T follicular helper cell (primary cell): ENCODE data around the gene TNP2.

Experiments used
- DNase-seq: peaks from one replicate; pipeline ENCODE4 v3.0.0-alpha.2; 2020; ENCODE audit warnings: low read depth

Gene TNP2

DNA sequence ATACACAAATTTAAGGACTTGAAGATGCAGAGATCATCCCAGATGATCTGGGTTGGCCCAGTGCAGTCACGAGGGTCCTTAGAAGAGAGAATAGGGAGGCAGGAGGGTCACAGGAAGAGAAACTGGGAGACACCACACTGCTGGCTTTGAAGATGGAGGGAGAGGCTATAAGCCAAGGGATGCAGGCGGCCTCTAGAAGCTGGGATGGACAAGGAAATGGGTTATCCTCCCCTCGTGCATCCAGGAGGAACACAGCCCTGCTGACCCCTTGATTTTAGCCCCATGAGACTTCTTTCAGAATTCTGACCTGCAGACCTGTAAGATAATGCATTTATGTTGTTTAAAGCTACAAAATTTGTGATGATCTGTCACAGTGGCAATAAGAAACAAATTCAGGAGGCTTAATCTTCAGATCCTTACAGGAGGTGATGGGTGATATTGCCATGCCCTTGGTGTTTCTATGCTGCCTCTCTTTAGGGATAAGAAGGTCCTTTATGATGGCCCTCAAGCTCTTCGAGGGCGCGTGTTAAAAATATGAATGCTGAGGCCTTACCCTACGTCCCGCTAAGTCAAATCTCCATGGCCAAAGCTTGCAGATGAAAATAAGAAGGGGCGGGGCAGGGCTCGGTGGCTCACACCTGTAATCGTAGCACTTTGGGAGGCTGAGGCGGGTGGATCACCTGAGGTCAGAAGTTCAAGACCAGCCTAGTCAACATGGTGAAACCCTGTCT lies 8.6 kb upstream of the TNP2 start:
- no peak for DNase-seq

DNA sequence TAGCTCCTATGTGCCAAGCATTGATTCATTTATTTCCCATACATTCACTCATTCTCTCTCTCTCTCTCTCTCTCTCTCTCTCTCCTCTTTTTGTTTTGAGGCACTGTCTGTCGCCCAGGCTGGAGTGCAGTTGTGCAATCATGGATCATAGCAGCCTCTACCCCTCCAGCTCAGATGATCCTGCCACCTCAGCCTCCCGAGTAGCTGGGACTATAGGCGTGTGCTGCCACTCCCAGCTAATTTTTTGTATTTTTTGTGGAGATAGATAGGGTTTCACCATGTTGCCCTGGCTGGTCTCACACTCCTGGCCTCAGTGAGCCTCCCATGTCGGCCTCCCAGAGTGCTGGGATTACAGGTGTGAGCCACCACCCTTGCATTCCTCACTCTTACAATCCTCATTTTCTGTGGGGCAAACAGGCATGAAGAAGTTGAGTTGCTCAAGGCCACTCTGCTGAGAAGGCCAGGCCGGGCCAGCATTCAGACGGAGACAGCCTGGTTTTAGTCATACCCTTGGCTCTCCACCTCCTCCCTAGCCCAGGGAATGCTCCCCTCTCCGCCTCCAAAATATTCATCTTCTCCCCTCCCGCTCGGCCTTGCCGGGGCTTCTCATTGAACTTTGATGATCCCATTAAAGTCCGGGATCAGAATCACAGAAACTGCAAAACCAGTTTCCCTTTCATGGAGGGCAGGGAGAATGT lies 7.9 kb upstream of the TNP2 start:
- no peak for DNase-seq

DNA sequence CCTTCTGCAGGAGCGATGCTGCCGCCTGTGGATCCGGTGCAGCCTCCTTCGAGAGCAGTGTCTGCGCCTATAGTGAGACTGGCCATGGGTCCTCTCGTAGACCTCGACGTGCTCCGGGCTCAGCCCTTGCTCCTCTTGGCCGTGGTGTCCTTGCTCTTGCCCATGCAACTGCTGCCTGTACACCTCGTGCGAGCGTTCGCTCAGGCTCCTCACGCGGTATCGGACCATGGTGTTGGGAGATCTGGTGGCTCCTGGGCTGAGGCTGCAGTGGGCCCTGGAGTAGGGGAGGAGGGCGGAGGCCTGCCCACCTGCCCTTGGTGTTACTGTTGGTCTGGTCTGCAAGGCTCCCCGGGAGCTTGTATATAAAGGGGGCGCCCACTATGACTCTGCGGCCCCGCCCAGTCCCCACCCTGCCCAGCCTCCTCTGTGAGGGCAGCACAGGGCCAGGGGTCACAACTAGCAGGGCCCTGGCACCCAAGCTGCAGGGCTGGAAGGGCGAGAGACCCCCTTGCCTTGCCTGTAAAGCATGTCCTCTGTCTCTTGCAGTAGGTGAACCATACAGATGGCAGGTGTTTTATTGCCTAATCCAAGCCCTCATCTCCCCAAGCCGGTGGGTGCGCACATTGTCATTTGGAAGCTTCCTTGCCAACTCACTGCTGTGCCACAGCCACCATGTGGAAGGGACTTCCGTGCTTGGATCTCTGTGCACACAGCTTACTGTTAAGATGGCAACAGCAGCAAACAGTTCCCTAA lies 7.2 kb upstream of the TNP2 start, which contains the start of gene PRM2:
PRM2 (minus strand) TSS at position 338 of the 753 bp plus-strand sequence; CDS start at position 228, 110 bp downstream.
- no peak for DNase-seq

DNA sequence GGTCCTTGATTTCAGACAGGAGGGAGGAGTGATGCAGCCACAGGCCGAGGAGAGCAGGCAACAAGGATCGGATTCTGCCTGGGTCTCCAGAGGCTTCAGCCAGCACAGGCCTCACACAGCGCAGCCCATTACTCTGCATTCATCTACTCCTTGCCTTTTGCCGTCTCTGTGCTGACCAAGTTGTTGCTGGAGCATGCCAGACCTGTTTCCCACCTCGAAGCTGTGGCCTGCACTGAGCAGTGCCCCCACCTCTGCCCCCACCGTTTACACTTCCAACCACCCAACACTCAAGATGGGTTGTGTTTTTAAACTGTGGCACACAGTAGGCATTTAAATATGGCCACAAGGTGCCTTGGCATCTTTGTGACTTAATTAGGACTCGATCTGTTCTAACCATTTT lies 5.8 kb upstream of the TNP2 start:
- DNase-seq: no peak

DNA sequence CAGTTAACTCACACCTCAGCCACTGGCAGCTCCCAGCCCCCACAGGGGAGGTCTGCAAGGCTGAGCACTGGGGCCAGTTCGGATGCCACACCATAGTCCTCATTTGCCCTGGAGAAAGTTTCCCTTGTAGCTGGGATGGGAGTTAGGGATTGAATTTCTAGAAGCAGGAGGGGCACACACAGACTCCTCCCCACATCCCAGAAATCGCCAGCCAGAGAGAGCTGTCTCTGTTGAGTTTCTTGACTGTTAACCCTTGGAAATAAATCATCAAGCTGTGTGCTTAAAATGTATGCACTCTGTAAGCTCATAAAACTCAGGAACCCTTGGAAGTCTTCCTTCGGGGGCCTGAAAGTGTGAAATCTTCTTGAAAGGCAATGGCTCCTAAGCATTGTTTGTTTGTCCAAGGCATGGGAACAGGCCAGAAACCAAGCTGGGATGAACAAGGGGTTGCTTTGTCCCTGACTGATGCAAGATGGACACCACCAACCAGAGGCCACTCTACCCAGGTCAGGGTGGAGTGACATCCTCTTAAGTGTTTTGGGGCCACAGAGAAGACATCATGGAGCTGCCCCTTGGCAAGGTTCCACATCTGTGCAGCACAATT lies 4.7 kb upstream of the TNP2 start:
- DNase-seq: no peak

DNA sequence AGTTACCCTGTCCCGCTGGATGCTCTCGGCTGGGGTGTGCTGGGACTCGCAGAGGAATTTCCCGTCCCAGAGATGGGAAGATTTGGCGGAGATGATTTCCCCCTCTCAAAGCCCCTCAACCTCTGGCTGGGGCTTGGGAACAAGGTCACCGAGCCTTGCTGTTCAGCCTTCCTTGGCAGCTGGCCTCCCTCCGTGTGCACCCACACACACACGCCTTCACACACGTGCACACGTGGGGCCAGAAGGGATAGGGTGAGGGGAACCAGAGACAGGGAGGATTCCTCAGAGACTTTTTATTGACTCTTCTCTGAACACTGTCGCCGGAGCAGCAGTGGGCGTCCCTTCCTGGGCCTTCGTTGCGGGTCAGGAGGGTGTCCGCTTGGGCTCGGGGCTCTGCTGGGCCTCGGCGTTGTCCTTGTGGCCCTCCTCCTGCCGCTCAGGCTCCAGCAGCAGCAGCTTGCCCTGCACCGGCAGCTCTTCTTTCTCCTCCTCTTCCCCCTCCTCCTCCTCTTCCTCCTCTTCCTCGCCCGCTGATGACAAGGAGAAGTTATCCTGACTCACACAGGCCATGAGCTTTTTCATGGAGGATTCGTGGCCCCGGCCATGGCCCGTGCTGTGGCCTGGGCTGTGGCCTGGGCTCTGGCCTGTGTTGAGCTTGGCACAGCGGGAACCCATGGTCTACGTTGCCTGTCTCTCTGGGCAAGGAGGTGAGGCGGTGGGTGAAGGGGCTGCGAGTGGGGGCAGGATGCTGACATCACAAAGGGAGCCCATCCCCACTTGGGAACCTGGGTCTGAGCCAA lies 4.0 kb upstream of the TNP2 start, which contains the start of gene PRM3:
PRM3 (minus strand) TSS at position 709 of the 800 bp plus-strand sequence; CDS start at position 675, 34 bp downstream.
- DNase-seq: no peak

DNA sequence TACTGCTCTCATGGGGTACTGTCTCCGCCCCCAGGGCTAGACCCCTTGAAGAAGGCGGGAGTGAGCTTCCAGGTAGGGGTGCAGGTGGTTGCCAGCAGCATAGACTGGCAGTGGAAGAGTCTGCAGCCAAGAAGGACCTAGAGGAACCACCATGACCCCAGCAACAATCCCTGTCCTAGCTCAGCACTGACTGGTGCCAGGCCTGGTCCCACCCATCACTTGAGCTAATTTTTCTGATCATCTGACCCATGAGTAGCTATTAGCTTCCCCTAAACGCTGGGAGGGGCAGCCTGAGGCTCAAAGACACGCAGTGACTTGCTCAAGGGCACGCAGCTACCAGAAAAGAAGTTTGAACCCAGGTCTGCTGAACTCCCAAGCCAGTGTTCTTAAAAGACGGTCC lies 3.4 kb upstream of the TNP2 start:
- DNase-seq: no peak

DNA sequence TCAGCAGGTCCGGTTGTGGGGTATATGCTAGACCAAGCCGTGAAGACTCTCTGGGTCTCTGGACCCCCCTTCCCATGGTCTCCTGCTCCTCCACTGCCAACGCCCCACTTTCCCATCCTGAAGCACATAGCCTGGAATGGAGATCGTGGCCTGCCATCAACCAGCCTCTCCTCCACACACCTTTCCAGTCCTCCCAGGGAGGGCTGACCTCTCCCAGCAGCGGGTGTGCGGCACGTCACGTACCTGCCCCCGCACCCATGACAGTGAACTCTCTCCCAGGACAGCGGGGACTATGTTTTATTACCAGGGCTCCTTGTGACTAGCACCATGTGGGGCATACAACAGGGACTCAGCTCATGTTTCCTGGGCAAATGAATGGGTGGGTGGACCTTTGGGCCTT lies 2.5 kb upstream of the TNP2 start:
- DNase-seq: no peak

DNA sequence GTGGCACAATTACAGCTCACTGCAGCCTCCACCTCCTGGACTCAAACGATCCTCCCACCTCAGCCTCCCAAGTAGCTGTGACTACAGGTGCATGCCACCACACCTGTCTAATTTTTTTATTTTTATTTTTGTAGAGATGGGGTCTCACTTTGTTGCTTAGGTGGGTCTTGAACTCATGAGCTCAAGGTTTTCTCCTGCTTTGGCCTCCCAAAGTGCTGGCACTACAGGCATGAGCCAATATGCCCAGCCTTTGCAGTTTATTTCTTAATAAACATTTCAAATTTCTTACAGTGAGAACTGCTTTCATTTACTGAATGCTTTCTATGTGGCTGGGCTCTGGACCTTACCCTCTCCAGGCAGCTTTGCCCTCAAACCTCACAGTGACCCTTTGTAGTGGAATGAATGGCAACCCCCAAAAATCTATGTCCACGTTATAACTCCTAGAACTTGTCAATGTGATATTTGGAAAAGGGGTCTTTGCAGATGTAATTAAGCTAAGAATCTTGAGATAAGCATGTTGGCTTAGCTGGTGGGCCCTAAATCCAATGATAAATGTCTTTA lies 1.6 kb upstream of the TNP2 start:
- no peak for DNase-seq

DNA sequence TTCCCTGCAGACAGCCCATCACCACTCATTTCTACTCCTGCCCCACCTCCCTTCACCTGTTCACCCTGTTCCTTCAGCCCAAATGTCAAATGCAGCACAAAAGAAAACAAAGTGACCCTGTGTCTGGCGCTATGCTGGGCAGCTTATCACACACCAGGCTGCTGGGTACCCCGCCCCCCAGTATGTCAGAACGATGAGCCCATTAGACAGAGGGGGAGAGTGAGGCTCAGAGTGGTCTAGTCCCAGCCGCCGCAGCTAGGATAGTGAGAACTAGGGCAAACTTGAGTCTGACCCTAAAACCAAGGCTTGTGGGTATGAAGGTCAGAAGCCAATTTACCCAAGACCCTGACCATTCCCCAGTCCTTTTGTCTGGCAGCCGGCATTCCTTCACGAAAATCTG lies 4.0 kb downstream of the TNP2 start:
- DNase-seq: no peak

DNA sequence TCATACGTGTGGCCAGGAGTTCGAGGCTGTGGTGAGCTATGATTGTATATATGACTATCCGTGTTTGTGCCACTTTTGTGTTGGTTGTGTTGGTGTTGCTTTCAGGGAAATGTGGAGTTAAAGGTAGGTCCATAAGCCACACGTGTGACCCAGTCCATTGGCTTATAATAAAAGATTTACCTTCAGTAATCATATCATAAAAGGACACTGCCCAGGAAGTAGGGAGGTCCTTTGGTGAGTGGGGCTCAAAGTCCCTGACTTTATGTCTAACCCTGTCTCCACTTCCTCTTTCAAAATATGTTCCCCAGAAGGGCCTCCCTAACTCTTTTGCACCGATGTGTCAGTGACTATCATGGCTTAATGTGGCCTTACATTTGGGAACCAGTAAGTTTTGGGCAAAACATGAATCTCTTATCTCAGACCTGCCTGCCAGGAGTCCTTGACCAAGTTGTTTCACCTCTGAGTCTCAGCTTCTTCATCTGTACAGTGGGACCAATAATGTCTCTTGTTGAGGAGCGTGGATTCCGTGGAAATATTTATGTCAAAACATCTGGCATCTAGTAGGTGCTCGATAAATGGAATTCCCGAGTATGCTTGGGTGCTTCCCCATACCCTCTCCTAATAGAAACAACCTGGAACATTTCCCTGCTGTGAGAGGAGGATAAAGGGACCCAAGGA lies 4.8 kb downstream of the TNP2 start:
- no peak for DNase-seq

DNA sequence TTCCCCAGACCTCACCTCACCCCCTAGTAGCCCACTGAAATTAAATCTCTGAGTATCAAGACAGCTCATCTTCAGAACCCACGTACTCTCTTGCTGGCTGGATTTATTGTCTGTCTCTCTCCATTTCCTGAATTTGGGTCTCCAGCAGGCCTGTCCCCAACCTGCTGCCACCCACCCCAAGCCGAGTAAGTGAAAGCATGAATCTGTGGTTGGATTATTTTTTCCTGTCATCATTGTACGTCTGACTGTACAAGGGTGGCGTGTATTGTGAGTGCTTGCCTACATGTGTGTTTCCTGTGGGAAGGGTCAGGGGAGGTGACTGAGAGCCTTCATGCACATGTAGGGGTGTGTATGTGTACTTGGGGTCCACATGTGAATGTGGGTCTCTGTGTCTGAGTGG lies 5.4 kb downstream of the TNP2 start:
- no peak for DNase-seq

DNA sequence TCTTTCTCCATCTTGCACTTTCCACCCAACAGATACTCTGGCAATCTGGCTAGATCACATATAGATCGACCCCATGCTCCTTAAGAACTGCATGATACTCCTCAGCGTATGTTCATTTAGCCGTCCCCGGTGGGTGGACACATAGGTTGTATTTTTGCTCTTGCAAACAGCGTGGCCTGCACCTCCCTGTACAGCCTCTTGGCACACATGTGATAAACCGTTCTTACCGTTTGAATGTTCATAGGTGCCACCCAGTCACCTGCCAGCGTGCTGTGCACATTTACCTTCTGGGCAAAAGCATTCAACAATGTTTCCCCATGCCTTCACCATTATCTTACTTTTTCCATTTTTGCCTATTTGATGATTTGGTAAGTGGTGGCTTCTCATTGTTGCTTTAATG lies 6.2 kb downstream of the TNP2 start:
- no peak for DNase-seq

DNA sequence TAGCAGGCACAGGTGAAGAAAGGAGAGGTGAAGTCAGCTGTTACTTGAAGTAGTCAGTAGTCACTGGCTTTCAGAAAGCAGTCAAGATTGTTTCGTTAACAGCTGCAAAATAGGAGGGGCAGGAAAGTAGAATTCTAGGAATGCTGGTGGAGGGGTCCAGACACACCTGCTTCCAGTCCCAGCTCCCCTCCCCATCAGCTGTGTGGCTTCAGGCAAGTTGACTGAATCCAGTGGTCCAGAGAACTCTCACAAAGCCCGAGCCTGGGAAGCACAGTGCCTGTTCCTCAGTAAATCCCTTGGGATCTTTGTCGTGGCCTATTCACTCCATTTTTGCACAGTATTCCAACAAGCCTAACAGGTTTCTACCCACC lies 8.5 kb downstream of the TNP2 start:
- no peak for DNase-seq

DNA sequence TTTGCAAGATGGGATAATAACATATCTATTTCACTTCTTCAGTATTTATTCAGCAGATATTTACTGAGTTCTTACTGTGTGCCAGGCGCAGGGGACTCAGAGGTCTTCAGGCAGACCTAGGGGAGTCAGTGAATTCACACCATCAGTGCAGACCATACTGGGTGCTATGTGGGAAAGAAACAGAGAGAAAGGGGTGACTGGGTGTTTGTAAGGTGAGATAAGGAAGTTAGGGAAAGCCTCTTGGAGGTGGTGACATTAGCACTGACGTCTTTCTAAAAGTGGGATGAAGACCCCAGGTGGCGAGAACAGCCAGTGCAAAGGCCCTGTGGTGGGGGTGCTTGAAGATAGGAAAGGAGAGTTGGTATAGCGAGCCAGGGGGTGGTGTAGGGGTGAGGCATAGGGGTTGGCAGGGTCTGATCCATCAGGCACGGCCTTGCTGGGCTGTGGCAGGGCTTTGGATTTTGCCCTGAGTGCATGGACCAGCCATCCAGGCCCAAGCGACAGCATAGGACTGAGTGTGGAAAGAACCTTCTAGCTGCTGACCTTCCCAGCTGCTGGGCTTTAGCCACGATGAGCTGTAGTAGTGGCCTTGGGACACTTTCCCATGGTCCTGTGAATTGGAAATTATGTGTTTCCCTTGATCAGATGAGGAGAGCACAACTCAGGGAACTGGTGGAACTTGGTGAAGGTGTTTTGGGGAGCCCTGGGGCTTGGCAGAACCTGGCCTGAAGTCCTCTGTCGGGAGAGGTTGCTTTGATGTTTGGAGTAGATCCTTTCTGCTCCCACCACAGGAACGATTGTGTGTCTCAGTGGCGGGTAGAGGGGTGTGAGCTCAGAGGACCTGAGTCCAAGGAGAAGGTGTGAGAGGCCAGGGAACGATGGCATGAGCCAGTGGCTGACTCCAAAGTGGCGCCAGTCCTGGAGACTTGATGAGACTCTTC lies 9.2 kb downstream of the TNP2 start:
- DNase-seq: no peak

DNA sequence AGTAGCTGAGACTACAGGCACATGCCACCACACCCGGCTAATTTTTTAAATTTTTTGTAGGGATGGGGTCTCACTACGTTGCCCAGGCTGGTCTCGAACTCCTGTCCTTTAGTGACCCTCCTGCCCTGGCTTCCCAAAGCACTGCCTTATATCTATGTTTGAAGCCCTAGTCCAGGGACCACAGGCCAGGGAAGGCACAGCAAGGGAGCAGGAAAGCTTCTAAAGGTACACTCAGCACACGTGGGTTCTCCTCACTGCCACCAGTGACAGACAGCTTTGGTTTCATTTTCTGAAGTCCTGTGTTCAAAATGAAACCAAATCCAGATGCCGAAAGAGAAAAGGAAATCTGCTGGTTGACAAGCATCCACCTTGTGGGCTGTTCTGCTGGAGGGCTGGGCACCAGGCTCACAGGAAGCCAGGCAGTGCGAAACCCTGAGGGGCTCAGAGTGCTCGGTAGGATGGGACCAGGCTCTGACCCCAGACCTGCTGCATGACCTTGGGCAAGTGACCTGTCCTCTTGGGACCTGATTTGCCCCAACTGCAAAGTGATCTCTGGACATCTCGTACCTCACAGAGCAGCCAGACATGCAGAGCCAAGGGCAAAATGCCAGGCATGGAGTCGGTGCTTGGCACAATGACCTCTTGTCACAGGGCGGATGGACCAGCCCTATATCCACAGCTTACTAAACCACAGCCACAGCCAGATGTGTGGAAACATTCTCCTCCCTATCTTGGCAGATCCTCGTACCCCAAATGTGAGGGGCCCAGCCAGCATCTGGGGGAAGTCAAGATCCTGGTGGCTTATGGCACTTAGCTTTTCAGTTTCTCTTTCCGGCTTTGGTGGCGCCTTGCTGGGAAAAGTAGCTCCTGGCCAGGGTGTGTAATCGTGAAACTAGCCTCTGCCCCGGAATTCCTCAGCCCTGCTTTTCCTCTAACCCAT lies 10.3 kb downstream of the TNP2 start:
- DNase-seq: no peak

DNA sequence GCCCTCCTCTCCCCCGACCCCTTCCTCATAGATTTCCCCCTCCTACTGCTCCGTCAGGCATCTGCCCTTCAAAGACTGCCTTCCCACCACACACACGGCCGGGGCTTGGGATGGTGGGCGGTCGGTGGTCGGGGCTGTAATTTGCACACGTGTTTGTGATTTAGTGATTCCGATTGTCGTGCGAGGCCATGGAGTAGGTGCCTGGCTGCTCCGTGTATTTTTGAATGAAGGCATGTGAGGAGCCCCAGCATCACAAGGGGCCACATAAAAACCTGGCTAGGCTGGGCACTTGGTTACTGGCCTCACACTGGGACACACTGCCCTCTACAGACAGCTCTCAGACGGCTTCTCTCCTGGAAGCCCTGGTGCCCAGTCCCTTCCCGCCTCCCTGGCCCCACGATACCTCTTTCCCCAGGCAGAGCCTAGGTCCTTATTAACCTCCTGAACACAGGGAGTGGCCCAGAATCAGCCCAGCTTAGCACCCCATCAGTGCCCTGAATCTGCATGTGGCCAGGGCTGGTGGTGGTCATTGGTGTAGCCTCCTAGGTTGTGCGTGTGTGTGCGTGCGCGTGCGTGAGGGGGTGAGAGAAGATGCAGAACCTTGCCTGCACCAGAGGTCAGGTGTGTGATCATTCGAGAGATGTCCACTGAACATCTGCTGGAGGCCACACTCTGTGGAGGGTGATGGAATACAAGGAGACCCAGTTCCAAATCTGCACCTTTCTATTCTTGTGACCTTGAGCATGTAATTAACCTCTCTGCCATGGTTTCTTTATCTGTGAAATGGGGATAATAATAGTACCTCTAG lies 11.8 kb downstream of the TNP2 start:
- DNase-seq: no peak
